GM21390 (cell line): ENCODE results near the gene UGT1A9.

Source experiments
- ATAC-seq: cut with Tn5 transposase; IDR thresholded peaks from one replicate; pipeline ENCODE4 v1.9.1; 2021; ENCODE audit not compliant: unreplicated experiment

Gene UGT1A9

GRCh38 chr2:233795735-233796171, 124.1 kb downstream of the UGT1A9 start:
- no peak for ATAC-seq

DNA sequence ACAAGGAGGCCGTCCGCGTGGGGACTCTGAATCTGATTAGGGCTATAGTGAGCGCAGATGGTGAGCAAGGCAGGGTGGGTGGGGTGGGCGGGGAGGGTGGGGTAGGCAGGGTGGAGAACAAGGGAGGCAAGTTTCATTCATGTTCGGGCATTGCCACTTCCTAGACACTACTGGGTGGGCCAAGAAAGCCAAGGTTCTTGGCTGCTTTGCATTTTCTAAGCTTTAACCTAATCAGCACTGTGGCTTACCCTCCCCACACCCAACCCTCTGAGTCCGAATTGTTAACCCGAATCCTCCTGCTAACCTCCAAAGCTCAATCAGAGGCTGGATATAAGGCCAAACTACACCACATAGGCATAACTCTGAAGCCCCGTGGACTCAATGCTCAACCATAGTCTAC, 124.6 kb downstream of the UGT1A9 start:
- no peak for ATAC-seq

DNA sequence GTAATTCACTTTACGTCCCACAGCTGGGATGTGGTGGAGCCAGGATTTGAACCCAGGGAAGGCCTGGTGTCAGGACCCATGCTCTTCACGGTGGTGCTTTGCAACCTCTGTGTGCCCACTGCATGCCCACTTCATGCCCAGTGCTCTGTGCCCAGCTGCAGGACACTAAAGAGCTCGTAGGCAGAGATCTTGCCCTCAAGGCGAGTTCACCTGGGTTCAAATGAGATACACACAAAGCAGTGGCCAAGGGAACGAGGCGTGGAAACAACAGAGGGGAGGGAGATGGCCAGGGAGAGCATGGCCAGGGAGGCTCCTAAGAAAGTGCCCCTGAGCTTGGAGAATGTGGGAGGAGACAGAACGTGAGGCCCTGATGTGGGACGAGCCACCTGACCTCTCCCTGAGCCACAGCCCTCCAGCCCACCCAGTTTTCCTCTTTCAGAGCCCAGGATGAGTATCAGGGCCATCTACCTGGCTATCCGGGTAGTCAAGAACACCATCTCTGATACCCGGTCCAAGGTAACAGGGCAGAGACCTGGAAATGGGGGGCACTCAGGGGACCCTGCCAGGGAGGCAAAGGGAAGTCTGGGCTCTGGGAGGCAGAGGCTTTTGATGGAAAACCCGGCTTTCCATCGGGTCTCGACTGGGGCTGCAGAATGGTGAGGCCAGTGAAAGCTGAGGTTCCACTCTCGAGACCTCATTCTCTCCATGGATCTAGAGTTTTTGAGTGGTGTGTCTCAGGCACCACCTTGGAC, 126.8 kb downstream of the UGT1A9 start:
- ATAC-seq: no peak

DNA sequence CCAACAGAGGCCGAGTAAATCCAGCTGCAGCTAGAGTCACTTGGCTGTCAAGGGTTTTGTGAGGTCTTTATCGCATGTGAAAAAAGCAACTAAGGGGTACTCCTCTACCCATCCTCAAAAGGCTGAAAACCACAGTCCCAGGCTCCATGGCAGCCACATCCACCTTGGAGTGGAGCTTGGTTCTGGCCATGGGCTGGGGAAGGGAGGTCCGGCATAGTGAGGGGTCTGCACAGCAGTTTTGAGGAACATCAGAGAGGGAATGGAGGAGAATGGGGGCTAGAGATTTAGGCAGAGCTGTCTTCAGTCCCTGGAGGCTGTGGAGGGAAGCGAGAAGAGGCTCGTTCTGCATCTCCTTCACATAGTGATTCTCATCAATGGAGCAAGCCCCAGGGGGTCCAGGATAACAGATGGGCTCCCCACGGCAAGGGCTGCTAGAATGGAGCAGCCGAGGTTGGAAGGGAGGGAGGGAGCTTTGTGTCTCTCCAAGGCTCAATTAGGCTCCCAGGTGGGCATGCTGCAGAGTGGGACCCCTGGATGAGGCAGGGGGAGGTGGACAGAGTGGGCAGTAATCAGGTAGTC, 127.5 kb downstream of the UGT1A9 start:
- no peak for ATAC-seq

- no peak for ATAC-seq
Measured at GRCh38 chr2:233799716-233800115, 128.0 kb downstream of the UGT1A9 start.

DNA sequence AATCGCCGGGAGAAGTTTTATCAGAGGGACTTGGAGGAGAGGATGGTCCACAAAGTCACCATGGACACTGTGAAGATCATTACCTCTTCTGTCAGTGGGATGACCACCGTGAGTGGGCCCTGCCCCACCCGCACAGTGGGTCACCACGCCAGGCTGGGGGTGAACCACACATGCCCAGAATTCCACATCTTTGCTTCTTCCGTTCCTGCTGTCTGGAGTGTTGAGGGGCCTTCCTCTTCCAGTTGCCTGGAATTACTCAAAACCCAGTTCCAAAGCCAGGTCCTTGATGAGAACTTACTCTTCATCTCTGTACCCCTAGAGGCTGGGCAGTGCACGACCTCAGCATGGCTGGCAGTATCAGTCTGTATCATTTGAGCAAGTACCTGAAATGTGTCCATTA, 128.5 kb downstream of the UGT1A9 start:
- ATAC-seq: no peak

DNA sequence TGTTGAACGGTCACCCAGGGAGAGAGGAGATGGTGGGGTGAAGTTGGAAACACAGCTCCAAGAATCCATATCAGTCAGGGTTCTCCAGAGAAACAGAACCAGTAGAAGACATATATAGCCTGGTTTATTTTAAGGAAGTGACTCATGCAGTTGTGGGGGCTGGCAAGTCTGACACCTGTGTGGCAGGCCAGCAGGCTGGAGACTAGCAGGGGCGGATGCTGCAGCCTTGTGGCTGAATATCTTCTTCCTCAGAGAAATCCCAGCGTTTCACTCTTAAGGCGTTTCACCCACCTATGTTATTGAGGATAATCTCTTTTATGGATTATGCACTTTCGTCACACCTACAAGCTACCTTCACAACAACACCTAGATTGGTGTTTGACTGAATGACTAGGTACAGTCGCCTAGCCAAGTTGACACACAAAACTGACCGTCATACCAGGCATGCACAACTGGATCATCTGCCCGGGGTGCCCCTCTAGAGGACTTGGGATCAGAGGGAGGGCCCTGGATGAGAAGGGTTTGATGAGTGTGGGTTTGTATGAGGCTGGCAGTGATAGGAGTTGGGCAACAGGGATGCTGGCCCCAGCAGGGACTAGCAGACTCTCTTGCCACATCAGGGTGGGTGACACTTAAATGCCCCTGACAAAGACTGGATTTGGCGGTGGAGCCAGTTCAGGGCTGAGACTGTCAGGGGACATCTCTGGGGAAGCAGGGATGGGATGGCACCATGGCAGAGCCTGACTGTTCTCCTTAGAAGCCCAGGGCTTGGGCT, 129.8 kb downstream of the UGT1A9 start:
- ATAC-seq: no peak

DNA sequence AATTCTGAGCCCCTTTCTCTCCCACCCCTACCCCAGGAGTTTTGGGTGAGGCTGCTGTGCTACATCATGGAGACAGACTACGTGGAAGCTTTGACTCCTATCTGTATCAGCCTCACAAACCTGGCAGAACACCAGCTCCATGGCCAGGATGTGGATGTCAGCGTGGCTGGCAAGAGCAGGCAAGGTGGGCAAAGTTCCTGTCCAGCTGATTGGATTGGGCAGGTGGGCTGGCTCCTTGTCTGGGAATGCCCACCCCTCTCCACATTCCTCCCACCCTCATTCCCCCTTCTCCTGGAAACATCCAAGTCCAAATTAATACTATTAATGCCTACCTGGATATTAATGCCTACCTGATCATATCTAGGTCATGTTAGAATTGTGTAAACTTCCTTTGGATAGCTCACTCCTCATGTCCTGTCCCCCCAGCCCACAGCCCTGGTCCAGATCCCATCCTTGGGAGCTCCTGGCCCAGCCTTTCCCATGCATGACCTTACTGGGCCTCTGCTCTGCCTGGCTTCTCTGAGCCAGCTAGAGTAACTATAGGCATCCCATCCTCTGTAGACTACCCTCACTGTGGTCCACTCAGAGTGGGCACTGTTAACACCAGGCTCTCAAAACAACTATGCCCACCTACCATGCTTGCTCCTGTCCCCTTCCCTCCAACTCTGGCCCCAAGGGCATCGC, 130.6 kb downstream of the UGT1A9 start:
- no peak for ATAC-seq

GRCh38 chr2:233803292-233803911, 131.7 kb downstream of the UGT1A9 start:
- no peak for ATAC-seq

GRCh38 chr2:233803994-233804393, 132.3 kb downstream of the UGT1A9 start:
- ATAC-seq: no peak

DNA sequence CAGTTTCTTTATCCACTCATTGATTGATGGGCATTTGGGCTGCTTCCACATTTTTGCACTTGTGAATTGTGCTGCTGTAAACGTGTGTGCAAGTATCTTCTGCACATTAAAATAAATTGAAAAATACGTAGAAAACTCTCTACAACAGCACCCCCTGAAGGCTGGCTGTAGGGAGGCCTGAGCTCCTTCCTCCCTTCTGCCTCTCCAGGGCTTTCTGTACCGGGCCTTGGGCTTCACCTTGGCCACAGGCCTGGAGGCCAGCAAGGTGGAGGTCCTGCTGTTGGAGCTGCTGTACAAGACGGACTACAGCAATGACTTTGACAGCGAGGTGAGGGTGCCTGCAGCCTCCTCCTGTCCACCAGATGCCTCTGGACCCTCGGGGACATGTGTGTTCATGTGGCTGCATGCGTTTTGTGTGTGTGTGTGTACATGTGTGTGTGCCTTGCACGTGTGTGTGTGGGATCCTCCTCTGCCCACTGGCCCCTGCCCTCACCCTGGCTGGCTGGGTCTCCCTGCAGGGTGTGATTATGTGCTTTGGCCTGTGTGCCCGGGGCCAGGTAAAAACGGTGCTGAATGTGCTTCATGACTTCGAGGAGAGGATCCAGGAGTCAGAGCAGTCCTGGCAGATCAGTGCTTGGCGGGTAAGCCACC, 135.6 kb downstream of the UGT1A9 start:
- ATAC-seq: no peak

DNA sequence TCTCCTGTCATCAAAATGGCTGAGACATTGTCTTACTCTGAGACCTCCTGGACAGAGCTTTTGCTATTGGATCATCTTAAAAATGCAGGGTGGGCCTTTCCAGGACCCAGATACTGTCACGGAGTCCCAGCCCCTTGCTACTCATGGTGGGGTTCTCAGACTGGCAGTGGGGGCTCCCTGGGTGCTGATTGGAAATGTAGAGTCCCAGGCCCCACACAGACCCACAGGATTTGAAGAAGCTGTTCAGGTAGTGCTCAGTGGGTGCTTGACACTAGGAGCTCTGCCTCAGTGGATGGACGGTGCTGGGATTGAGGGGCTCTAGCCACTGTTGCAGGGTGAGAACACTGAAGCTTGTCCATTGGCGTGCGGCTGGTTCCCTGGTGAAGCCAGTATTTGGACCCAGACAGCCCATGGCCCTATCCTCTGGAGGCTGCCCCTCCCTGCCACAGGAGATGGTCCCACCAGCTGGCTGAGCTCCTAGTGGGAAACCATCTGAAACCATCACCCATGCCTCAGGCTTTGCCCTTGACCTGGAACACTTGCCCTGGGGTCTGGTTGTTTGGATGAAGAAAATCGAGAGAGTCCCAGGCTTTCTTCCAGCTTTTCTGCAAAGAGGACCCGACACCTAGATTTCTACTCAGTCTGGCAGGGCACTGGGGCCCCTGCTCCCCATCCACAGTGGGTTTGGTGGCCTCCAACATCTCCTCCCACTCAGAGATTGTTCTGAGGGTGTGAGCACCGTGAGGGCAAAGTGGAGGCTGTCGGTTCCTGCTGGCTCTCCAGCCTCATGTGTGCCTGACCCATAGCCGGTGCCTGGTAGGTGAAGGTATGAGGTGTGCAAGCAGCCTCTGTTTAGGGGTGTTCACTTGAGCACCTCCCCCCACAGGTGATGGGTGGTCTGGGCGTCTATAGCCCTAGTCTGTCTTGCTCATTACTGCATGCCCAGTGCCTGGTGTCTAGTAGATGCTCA, 136.6 kb downstream of the UGT1A9 start:
- no peak for ATAC-seq

- ATAC-seq: no peak
Measured at GRCh38 chr2:233810385-233810784, 138.7 kb downstream of the UGT1A9 start.

DNA sequence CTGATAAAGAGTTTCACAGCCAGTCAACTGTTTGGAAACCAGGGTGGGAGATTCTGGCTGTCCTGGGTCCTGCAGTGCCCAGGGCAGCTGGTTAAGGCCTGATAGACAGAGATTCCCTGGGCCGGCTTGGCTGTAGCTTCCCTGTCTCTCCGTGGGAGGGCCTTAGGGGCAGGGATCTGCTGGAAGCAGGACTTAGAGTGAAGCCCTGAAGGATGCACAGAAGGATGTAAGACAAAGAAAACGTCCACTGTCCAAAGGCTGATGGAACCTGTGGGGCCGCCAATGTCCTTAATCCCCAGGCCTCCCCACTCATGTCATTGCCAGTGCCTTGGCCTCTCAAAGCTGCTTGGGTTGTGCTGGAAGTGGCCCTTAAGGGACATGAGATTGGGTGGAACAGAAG, 139.4 kb downstream of the UGT1A9 start:
- no peak for ATAC-seq

GRCh38 chr2:233811732-233812131, 140.0 kb downstream of the UGT1A9 start:
- no peak for ATAC-seq

GRCh38 chr2:233813236-233814055, 141.7 kb downstream of the UGT1A9 start:
- no peak for ATAC-seq

- no peak for ATAC-seq
Measured at GRCh38 chr2:233814056-233814835, 142.5 kb downstream of the UGT1A9 start.

DNA sequence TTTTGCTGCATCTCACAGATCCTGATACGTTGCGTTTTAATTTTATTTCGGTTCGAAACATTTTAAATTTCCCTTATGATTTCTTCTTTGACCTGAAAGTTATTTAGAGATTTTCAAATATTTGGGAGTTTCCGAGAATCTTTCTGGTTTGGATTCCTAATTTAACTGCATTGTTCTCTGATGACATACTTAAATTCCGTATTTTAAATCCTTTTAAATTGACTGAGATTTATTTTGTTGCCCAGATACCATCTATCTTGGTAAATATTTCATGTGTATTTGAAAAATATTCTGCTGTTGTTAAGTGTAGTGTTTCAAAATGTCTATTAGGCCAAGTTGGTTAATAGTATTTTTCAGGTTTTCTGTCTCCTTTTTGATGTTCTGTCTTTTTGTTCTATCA, 144.2 kb downstream of the UGT1A9 start:
- no peak for ATAC-seq
